Measurements from ENCODE around the gene POLRMT.

Gene POLRMT

DNA sequence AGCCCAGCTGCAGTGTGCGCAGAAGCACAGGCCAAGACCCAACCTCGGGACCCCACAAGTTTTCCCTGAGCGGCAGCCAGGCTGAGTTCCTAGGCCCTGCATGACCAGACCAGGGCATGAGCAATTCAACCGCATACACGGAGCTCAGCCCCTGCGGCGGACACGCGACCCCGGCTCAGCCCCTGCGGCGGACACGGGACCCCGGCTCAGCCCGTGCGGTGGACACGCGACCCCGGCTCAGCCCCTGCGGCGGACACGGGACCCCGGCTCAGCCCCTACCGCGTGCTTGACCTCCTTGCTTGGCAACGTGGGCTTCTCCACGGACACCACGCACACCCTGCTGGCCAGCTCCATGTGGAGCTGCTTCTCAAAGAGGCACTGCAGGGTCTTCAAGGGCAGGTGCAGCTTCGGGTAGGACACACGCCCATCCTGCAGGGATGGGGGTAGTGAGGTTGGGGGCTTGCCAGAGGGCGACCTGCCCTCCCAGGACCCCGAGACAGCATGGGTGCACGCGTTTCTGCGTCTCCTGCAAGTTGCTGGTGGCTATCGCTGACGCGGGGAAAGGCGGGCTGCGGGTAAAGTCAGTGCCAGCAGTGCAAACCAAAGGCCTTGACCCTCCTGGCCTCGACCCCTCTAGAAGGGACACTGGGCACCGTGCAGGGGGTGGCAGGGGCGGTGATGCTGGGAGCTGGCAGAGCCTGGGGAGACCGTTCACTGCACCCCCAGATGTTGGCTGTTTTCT is 10.0 kb downstream of the POLRMT start:
- no peak for TF ChIP-seq NFIC (IDR thresholded peaks at IDR 0.05)
- no peak for TF ChIP-seq MAX (IDR thresholded peaks at IDR 0.05)
- TF ChIP-seq CREB1 (IDR thresholded peaks at IDR 0.05; ENCODE audit: low read depth) = no peak
- no peak for TF ChIP-seq CEBPB (IDR thresholded peaks at IDR 0.05)
- TF ChIP-seq EGR1 (IDR thresholded peaks at IDR 0.05) = no peak
- no peak for TF ChIP-seq YY1 (IDR thresholded peaks at IDR 0.05; ENCODE audit: low read depth)
- TF ChIP-seq FOXM1 (IDR thresholded peaks at IDR 0.05; ENCODE audit: borderline replicate concordance, low read depth) = no peak
- TF ChIP-seq TAF1 (IDR thresholded peaks at IDR 0.05; ENCODE audit: low read depth) = no peak
- TF ChIP-seq, protein P1, sequence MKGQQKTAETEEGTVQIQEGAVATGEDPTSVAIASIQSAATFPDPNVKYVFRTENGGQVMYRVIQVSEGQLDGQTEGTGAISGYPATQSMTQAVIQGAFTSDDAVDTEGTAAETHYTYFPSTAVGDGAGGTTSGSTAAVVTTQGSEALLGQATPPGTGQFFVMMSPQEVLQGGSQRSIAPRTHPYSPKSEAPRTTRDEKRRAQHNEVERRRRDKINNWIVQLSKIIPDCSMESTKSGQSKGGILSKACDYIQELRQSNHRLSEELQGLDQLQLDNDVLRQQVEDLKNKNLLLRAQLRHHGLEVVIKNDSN (IDR thresholded peaks at IDR 0.05) = no peak
- TF ChIP-seq ZBTB7A (IDR thresholded peaks at IDR 0.05; ENCODE audit: low read depth) = no peak
- TF ChIP-seq, protein P2, sequence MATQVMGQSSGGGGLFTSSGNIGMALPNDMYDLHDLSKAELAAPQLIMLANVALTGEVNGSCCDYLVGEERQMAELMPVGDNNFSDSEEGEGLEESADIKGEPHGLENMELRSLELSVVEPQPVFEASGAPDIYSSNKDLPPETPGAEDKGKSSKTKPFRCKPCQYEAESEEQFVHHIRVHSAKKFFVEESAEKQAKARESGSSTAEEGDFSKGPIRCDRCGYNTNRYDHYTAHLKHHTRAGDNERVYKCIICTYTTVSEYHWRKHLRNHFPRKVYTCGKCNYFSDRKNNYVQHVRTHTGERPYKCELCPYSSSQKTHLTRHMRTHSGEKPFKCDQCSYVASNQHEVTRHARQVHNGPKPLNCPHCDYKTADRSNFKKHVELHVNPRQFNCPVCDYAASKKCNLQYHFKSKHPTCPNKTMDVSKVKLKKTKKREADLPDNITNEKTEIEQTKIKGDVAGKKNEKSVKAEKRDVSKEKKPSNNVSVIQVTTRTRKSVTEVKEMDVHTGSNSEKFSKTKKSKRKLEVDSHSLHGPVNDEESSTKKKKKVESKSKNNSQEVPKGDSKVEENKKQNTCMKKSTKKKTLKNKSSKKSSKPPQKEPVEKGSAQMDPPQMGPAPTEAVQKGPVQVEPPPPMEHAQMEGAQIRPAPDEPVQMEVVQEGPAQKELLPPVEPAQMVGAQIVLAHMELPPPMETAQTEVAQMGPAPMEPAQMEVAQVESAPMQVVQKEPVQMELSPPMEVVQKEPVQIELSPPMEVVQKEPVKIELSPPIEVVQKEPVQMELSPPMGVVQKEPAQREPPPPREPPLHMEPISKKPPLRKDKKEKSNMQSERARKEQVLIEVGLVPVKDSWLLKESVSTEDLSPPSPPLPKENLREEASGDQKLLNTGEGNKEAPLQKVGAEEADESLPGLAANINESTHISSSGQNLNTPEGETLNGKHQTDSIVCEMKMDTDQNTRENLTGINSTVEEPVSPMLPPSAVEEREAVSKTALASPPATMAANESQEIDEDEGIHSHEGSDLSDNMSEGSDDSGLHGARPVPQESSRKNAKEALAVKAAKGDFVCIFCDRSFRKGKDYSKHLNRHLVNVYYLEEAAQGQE (IDR thresholded peaks at IDR 0.05; ENCODE audit: low read depth) = no peak
- TF ChIP-seq RAD21 (IDR thresholded peaks at IDR 0.05; ENCODE audit: low read depth) = no peak
- TF ChIP-seq TCF12 (IDR thresholded peaks at IDR 0.05; ENCODE audit: low read depth) = no peak
- no peak for TF ChIP-seq TEAD4 (IDR thresholded peaks at IDR 0.05)
- TF ChIP-seq EP300 (IDR thresholded peaks at IDR 0.05; ENCODE audit: borderline replicate concordance) = no peak

DNA sequence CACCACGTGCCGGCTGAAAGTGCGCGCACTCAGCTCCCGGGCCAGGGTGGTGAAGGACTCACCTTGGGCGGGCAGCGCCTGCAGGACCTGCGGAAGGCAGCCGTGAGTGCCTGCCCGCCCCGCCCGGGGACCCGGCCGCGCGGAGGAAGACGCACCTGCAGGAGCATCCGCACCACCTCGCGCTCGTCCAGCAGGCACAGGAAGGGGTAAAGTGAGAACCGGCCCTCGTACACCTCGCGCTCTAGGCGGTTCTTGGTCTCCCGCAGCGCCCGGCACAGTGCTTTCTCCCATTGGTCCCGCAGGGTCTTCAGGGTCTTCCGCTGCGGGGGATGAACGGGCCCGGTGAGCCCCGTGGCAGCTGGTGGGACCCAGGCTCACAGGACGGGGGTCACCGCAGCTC is 10.7 kb downstream of the POLRMT start:
- TF ChIP-seq ZBTB7A (IDR thresholded peaks at IDR 0.05; ENCODE audit: low read depth) (no peak), MAX (IDR thresholded peaks at IDR 0.05) (no peak), TEAD4 (IDR thresholded peaks at IDR 0.05) (no peak), RAD21 (IDR thresholded peaks at IDR 0.05; ENCODE audit: low read depth) (no peak), YY1 (IDR thresholded peaks at IDR 0.05; ENCODE audit: low read depth) (no peak), EGR1 (IDR thresholded peaks at IDR 0.05) (no peak), NFIC (IDR thresholded peaks at IDR 0.05) (no peak), FOXM1 (IDR thresholded peaks at IDR 0.05; ENCODE audit: borderline replicate concordance, low read depth) (no peak), CREB1 (IDR thresholded peaks at IDR 0.05; ENCODE audit: low read depth) (no peak), CEBPB (IDR thresholded peaks at IDR 0.05) (no peak), TAF1 (IDR thresholded peaks at IDR 0.05; ENCODE audit: low read depth) (no peak), EP300 (IDR thresholded peaks at IDR 0.05; ENCODE audit: borderline replicate concordance) (no peak), TCF12 (IDR thresholded peaks at IDR 0.05; ENCODE audit: low read depth) (no peak)
- TF ChIP-seq, protein P1 (IDR thresholded peaks at IDR 0.05) = no peak
- TF ChIP-seq, protein P2 (IDR thresholded peaks at IDR 0.05; ENCODE audit: low read depth) = no peak

- no peak for TF ChIP-seq ZBTB7A (IDR thresholded peaks at IDR 0.05; ENCODE audit: low read depth)
- no peak for TF ChIP-seq CREB1 (IDR thresholded peaks at IDR 0.05; ENCODE audit: low read depth)
- no peak for TF ChIP-seq TEAD4 (IDR thresholded peaks at IDR 0.05)
- no peak for TF ChIP-seq TAF1 (IDR thresholded peaks at IDR 0.05; ENCODE audit: low read depth)
- TF ChIP-seq, protein P1 (IDR thresholded peaks at IDR 0.05) = no peak
- TF ChIP-seq CEBPB (IDR thresholded peaks at IDR 0.05) = no peak
- no peak for TF ChIP-seq TCF12 (IDR thresholded peaks at IDR 0.05; ENCODE audit: low read depth)
- no peak for TF ChIP-seq EP300 (IDR thresholded peaks at IDR 0.05; ENCODE audit: borderline replicate concordance)
Observed at GRCh38 chr19:621819-622218, 11.5 kb downstream of the POLRMT start.

DNA sequence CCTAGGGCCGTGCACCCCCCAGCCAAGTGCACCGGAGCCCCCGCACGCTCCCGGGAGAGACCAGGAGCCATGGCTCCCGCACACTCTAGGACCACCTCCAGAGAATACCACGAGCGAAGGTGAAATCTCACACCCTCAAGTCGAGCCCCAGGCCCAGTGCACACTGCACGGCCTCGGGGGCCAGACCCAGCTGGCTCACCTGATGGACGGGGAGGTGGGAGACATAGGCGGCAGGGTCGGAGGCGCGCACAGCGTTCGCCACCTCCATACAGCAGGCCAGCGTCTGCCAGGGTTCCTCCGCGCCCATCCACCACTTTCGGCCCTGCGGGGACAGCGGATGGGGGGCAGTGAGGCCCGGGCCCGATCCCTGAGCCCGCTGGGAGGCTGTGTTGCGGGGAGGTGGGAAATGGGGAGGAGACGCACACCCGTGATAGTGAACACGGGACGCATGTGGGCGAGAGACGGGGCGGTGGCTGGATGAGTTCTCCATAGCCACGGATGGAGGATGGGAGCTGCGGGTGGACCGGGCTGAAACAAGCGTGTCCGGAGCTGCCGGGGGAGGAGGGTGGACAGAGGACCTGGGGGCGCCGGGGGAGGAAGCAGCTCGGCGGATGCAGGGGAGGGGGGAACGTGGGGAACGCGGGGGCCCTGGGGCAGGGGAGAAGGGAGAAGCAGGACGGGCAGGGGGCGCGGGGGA is 13.0 kb downstream of the POLRMT start:
- TF ChIP-seq TAF1 (IDR thresholded peaks at IDR 0.05; ENCODE audit: low read depth) (no peak), CEBPB (IDR thresholded peaks at IDR 0.05) (no peak), EGR1 (IDR thresholded peaks at IDR 0.05) (no peak), EP300 (IDR thresholded peaks at IDR 0.05; ENCODE audit: borderline replicate concordance) (no peak), TEAD4 (IDR thresholded peaks at IDR 0.05) (no peak), RAD21 (IDR thresholded peaks at IDR 0.05; ENCODE audit: low read depth) (no peak), MAX (IDR thresholded peaks at IDR 0.05) (no peak), TCF12 (IDR thresholded peaks at IDR 0.05; ENCODE audit: low read depth) (no peak), ZBTB7A (IDR thresholded peaks at IDR 0.05; ENCODE audit: low read depth) (no peak), NFIC (IDR thresholded peaks at IDR 0.05) (no peak), FOXM1 (IDR thresholded peaks at IDR 0.05; ENCODE audit: borderline replicate concordance, low read depth) (no peak), YY1 (IDR thresholded peaks at IDR 0.05; ENCODE audit: low read depth) (no peak), CREB1 (IDR thresholded peaks at IDR 0.05; ENCODE audit: low read depth) (no peak)
- TF ChIP-seq, protein P1 (IDR thresholded peaks at IDR 0.05) = no peak
- TF ChIP-seq, protein P2 (IDR thresholded peaks at IDR 0.05; ENCODE audit: low read depth) = no peak

Measured in Ishikawa (cell line).